GM19023 (cell line): ENCODE results near the gene ODF4.

Experiments used
- ATAC-seq: cut with Tn5 transposase; IDR thresholded peaks from one replicate; pipeline ENCODE4 v1.9.1; 2021; ENCODE audit warnings: mild to moderate bottlenecking, moderate library complexity; ENCODE audit not compliant: unreplicated experiment

ODF4 gene

GRCh38 chr17:8339540-8339939, at the start of gene ODF4:
Gene ODF4 (plus strand): TSS chr17:8339840. CDS start chr17:8340052, 212 bp downstream.
- no peak for ATAC-seq

- no peak for ATAC-seq
Observed at GRCh38 chr17:8290043-8290442, 49.6 kb upstream of the ODF4 start.

- ATAC-seq = no peak
Observed at GRCh38 chr17:8292639-8293395, 46.8 kb upstream of the ODF4 start.

- ATAC-seq = no peak
Observed at GRCh38 chr17:8294361-8294760, 45.3 kb upstream of the ODF4 start.

GRCh38 chr17:8294814-8295316, 44.8 kb upstream of the ODF4 start:
- ATAC-seq = no peak

- ATAC-seq = no peak
Observed at GRCh38 chr17:8300226-8300625, 39.4 kb upstream of the ODF4 start.

GRCh38 chr17:8300627-8301242, 38.9 kb upstream of the ODF4 start:
- ATAC-seq = no peak

GRCh38 chr17:8310601-8311123, 29.0 kb upstream of the ODF4 start:
- no peak for ATAC-seq

- no peak for ATAC-seq
Observed at GRCh38 chr17:8311131-8311790, 28.4 kb upstream of the ODF4 start.

- no peak for ATAC-seq
Observed at GRCh38 chr17:8312251-8312650, 27.4 kb upstream of the ODF4 start.

GRCh38 chr17:8312726-8313600, 26.7 kb upstream of the ODF4 start:
- no peak for ATAC-seq

GRCh38 chr17:8314797-8315763, 24.6 kb upstream of the ODF4 start:
- ATAC-seq = no peak

- ATAC-seq = no peak
Observed at GRCh38 chr17:8315764-8316217, 23.8 kb upstream of the ODF4 start.

- no peak for ATAC-seq
Observed at GRCh38 chr17:8318010-8318935, 21.4 kb upstream of the ODF4 start.

GRCh38 chr17:8320262-8320661, 19.4 kb upstream of the ODF4 start:
- ATAC-seq = no peak

GRCh38 chr17:8320990-8321389, 18.6 kb upstream of the ODF4 start:
- ATAC-seq = no peak

GRCh38 chr17:8322061-8322460, 17.6 kb upstream of the ODF4 start:
- ATAC-seq = no peak

GRCh38 chr17:8324132-8324531, 15.5 kb upstream of the ODF4 start:
- ATAC-seq = no peak
